Measurements from ENCODE around the gene IL17RA.

The IL17RA gene

DNA sequence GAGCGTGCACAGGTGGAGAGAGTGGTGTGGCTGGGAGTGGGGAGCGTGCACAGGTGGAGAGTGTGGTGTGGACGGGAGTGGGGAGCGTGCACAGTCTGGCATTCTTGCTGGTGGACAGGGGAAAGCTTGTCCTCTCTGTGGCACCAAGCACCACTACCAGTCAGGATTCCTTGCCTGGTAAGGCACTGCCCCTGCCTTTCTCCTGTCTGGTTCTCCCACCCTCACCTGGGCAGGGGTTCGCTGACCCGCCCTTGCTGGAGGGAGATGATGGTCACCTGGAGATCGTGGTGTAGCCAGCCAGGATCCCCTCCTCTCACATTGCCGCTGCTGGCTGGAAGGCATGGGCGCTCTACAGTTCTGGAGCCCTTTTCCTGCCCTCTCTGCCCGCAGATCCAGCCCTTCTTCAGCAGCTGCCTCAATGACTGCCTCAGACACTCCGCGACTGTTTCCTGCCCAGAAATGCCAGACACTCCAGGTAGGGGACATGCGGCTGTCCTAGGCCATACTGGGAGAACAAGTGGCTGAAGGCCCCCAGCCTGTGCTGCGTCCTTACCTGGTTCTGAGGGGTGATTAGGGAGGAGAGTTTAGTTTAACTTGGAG, 19.6 kb downstream of the IL17RA start:
- in situ Hi-C loops (cut with MboI; ENCODE audit: low sequenced_read_pairs) = no loop called here

DNA sequence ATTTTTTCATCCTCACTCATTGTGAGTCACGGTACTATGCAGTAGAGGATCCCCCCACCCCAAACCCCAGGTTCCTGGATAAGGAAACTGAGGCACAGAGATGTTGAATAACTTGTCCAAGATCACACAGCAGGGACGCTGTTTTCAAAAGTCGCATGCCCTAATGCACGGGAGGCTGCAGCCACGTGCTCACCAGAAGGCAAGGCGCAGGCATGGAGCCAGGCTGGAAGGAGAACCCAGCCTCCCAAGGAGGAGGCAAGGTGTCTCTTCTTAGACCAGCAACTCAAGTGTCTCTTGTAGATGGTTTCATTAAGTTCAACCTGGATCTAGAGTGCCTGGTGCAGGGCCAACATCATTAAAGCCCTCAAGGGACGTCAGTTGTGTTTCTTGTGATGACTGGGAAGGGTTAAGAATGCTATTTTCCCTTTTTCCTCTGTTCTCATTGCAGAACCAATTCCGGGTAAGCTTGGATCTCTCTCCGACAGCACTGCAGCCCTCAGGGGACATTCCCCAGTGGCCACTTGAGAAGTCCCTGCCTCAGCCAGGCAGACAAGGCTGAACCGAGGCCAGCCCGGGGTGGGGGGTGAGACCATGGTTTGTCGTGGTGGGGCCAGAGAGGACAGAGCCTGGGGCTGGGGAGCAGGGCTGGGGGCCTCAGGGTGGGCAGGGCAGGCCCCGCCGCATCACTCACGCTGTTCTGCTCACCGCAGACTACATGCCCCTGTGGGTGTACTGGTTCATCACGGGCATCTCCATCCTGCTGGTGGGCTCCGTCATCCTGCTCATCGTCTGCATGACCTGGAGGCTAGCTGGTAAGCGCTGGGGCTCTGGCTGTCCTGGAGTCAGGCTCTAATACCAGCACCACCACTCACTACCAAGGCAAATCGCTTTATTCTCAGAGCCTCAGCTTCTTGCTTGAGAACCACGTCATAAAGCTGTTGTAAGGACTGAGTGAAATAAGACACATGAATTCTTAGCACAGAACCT, 20.6 kb downstream of the IL17RA start:
- in situ Hi-C loops (cut with MboI; ENCODE audit: low sequenced_read_pairs) = no loop called here

DNA sequence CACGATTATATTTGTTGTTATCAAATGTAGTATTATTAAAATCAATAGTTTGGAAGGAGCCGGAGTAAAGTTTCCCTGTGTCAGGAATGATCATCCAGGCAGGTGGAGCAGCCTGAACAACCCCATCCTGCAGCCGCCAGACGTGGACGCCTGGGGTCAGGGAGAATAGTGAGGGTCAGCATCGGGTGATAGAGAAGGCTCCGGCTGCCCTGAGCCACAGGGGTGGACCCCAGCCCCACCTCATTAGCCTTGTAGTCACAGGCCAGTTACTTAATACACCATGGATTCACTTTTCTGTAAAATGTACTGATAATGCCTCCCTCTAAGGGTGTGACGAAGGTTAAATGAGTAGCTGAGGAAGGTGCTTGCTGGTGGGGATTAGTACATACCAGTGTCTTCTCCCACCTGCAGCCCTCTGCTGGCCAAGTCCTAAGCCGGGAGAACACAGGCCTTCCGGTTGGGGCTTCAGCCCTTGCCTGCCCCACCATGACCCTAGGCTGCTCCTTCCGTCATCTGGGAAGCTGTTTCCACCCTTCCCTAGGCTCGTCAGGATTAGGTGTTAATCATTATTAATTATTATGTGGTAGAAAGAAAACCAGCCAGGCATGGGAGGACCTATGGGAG, 21.5 kb downstream of the IL17RA start:
- in situ Hi-C loops (cut with MboI; ENCODE audit: low sequenced_read_pairs) = no loop called here

DNA sequence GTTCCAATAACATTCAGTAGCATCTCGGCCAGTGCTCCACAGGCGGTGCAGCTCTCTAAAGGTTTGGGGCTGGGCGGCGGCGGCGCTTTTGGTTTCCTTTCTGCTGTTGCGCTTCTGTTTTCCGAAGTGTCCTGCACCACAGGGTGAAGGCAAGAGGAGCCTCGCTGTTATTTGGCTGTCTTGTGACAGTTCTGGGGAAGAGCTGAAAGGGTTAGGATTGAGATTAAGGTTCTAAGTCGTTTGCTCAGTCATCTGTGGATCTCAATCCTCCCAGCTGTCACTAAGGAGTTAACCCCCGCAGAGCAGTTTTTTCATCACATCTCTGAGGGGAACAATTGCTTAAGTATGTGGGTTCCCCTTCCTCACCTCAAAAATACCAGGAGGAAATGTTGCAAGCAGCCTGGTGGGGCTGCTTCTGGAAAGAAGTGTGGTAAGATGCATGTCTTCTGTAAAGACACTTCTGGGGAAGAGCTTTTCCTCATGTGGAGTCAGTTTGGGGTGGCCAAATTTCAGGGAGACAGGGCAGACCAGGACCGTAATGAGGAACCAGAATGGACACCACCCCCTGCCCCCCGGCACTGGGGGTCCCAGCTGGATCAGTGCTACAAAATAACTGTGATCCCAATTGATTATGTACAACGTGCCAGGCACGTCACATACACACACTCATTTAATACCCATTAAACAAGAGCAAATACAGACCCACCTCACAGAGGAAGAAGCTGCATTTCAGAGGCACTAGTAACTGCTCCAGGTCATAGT, 22.2 kb downstream of the IL17RA start:
- in situ Hi-C loops (cut with MboI; ENCODE audit: low sequenced_read_pairs) = no loop called here

DNA sequence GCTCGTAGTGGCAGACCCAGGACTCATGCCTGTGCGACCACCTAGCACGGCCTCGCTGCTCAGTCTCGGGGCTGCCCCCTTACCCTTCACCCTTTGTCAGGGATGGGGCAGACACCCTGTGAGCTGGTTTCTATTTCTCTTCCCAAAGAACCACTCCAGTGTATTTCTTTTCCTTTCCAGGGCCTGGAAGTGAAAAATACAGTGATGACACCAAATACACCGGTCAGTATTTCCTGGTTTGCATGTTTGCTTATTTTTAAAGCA, 22.7 kb downstream of the IL17RA start:
- in situ Hi-C loops (cut with MboI; ENCODE audit: low sequenced_read_pairs) = no loop called here

DNA sequence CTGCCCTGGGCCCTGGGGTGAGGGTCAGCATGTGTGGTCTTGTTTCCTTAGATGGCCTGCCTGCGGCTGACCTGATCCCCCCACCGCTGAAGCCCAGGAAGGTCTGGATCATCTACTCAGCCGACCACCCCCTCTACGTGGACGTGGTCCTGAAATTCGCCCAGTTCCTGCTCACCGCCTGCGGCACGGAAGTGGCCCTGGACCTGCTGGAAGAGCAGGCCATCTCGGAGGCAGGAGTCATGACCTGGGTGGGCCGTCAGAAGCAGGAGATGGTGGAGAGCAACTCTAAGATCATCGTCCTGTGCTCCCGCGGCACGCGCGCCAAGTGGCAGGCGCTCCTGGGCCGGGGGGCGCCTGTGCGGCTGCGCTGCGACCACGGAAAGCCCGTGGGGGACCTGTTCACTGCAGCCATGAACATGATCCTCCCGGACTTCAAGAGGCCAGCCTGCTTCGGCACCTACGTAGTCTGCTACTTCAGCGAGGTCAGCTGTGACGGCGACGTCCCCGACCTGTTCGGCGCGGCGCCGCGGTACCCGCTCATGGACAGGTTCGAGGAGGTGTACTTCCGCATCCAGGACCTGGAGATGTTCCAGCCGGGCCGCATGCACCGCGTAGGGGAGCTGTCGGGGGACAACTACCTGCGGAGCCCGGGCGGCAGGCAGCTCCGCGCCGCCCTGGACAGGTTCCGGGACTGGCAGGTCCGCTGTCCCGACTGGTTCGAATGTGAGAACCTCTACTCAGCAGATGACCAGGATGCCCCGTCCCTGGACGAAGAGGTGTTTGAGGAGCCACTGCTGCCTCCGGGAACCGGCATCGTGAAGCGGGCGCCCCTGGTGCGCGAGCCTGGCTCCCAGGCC, 23.7 kb downstream of the IL17RA start:
- in situ Hi-C loops (cut with MboI; ENCODE audit: low sequenced_read_pairs) = no loop called here

DNA sequence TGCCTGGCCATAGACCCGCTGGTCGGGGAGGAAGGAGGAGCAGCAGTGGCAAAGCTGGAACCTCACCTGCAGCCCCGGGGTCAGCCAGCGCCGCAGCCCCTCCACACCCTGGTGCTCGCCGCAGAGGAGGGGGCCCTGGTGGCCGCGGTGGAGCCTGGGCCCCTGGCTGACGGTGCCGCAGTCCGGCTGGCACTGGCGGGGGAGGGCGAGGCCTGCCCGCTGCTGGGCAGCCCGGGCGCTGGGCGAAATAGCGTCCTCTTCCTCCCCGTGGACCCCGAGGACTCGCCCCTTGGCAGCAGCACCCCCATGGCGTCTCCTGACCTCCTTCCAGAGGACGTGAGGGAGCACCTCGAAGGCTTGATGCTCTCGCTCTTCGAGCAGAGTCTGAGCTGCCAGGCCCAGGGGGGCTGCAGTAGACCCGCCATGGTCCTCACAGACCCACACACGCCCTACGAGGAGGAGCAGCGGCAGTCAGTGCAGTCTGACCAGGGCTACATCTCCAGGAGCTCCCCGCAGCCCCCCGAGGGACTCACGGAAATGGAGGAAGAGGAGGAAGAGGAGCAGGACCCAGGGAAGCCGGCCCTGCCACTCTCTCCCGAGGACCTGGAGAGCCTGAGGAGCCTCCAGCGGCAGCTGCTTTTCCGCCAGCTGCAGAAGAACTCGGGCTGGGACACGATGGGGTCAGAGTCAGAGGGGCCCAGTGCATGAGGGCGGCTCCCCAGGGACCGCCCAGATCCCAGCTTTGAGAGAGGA, 24.5 kb downstream of the IL17RA start:
- in situ Hi-C loops (cut with MboI; ENCODE audit: low sequenced_read_pairs) = no loop called here

DNA sequence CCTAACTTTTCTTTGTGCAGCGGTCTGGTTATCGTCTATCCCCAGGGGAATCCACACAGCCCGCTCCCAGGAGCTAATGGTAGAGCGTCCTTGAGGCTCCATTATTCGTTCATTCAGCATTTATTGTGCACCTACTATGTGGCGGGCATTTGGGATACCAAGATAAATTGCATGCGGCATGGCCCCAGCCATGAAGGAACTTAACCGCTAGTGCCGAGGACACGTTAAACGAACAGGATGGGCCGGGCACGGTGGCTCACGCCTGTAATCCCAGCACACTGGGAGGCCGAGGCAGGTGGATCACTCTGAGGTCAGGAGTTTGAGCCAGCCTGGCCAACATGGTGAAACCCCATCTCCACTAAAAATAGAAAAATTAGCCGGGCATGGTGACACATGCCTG, 25.2 kb downstream of the IL17RA start:
- in situ Hi-C loops (cut with MboI; ENCODE audit: low sequenced_read_pairs) = no loop called here

DNA sequence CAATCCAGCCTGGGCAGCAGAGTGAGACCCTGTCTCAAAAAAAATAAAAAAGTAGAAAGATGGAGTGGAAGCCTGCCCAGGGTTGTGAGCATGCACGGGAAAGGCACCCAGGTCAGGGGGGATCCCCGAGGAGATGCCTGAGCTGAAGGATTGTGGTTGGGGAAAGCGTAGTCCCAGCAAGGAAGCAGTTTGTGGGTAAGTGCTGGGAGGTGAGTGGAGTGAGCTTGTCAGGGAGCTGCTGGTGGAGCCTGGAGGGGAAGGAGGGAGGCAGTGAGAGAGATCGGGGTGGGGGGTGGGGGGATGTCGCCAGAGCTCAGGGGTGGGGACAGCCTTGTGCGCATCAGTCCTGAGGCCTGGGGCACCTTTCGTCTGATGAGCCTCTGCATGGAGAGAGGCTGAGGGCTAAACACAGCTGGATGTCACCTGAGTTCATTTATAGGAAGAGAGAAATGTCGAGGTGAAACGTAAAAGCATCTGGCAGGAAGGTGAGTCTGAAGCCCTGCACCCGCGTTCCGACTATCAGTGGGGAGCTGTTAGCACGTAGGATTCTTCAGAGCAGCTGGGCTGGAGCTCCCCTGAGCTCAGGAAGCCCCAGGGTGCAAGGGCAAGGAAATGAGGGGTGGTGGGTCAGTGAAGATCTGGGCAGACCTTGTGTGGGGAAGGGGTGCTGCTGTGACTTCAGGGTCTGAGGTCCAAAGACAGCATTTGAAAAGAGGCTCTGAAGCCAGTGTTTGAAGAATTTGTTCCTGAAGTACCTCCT, 26.2 kb downstream of the IL17RA start:
- in situ Hi-C loops (cut with MboI; ENCODE audit: low sequenced_read_pairs) = no loop called here

DNA sequence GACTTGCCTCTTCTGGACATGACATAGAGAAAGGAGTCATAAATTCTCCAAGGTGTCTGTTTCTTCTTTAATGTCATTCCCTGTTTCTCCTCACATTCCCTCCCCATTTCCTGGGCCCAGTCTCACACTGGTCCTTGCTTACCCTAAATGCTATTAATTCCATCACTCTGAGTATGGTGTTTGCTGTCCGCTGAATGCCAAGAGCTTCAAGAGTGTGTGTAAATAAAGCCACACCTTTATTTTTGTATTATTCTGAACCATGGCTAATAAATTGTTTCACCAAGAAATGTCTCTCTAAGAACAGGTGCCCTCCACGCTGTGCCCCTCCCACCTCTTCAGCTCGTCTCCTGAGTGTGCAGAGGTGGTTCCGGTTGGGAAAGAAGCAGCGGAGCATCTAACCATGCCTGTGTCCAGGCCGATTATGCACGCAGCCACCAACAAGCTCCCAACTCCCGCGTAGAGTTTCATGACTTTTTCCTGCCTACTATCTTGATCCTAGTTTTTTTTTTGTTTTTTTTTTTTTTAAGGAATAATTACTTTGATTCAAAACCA, 27.8 kb downstream of the IL17RA start:
- in situ Hi-C loops (cut with MboI; ENCODE audit: low sequenced_read_pairs) = no loop called here

DNA sequence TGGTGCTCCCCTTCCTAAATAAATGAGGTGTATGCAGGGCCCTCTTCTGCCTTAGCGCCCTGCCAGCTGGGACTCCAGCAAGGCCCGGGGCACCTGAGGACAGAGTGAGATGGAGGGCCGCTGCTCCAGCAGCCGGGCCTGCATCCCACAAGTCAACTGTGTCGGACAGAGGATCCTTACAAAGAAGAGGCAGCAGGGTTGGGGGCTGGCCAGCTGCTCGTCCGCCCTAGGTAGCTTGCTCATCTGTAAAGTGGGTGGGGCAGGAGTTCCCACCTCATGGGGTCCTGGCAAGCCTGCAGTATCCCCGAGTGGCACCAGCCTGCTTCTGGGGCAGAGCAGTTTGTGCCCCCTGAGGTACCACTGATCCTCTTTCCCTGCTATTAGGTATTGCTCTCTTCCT, 28.8 kb downstream of the IL17RA start:
- in situ Hi-C loops (cut with MboI; ENCODE audit: low sequenced_read_pairs) = no loop called here

DNA sequence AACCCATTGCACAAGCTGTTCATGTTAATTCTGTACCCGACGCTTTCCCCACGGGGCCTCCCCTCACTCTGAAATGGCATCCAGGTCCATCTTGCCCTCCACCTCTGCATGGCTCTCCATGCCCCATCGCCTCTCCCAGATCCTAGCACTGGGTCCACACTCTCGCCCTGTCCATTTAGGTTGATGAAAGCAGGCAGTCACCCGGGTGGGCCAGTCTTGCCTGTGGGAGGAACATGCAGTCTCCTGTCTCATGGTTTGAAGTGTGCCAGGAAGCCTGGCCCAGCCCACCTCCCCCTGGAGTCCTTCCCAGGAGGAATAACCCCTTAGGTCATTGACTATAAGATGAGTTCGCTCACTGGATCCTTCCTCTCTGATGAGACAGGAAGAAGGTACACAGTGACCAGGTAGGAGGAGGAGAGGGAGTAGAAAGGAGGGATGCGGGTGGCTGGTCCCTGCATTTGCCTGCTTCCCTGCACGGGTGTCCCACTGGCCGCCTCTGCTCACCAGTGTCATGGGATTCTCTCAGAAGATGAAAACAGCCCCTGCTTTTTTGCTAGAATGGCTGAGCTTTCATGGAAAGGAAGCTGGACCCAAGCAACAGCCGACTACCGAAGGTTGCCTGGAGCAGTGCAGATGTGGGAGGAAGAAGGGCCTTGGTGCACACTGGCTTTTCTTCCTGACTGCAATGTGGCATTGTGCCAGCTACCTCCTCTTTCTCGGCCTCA, 29.5 kb downstream of the IL17RA start:
- in situ Hi-C loops (cut with MboI; ENCODE audit: low sequenced_read_pairs) = no loop called here

DNA sequence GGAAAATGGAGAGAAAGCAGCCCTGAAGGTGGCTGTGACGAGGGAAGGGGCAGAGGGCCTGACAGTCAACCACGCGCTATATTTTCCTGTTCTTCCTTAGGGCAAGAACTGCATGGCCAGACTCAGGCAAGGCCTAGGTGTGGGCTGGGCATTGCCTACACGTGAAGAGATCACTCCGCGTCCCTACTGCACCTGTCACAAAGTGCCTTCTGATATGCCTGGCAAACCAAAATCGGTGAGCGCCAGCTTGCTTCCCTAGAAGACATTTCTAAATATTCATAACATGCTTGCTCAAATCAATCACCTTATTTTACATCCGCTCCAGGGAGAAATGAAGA, 30.1 kb downstream of the IL17RA start:
- in situ Hi-C loops (cut with MboI; ENCODE audit: low sequenced_read_pairs) = no loop called here

DNA sequence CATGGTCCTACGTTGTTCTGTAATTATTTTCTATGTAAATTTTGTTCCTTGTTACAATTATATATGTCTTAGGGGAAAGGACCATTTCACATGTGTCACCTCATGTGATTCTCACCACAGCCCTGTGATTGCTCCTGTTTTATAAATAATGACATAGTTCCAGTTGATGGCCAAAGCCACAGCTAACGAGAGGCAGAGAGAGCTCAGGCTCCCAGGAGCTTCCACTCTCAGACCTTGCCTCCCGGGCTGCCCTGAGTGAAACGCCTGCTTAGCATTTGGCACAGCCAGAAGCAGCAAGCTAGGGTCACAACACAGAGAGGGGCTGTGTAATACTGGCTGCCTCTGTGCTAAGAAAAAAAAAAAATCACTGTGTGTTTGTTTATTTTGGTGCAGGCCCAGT, 30.4 kb downstream of the IL17RA start:
- in situ Hi-C loops (cut with MboI; ENCODE audit: low sequenced_read_pairs) = no loop called here

DNA sequence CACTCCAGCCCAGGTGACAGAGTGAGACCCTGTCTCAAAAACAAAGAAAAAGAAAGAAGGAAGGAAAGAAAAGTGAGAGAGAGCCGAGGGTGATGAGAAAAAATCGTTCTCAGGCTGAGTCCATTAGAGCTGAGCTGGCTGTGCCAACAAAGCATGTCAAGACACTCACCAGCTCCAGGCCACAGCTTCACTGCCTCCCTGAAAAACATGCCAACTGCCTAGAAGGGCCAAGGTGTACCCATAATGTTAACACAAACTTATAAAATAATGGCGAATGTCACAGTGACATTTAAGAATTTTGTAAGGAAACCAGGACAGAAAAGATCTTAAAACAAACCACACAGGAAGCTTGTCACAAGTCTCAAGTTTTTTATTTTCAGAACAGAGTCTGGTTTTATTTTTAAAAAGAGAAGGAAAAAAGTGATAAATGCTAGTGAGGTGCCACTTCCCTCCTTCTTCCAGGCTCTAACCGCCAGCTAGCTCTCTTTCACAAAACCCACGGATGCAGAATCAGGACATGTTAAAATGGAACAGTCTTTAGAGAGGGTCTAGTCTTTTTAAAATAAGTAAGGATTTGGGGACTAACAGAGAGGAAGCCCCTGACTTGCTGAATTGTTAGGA, 31.3 kb downstream of the IL17RA start:
- in situ Hi-C loops (cut with MboI; ENCODE audit: low sequenced_read_pairs) = no loop called here

DNA sequence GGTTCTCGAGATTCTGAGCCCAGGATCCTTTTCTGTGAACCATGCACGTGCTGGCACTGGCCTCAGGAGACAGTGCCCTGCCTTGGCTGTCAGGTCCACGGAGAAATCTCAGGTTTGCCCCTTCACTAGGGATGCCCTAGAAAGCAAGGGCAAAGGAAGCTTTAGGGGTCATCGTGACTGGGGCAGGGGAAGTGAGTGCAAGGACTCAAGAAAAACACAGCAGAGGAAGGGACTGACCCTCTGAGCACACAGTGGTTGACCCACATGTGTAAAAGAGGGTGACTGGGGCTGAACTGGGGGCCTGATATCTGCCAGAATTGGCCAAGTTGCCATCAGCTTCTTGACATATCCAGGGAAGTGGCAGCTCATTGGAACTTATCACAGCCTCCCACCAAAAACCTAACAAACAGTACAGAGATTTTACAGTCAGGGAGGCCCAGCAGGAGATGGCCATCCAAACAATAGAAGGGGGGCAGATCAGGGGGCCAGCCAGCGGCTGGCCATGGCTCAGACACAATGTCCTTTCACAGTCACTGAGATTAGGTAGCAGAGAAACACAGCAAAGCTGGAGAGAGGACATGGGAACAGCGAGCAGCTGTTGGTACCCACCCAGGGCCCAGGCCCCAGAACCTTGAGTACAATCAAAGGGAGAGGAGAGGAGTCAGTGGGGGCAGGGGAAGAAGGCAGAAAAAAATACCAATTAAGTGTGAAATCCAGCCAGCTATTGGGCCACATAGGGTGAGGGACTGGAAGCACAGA, 32.0 kb downstream of the IL17RA start:
- in situ Hi-C loops (cut with MboI; ENCODE audit: low sequenced_read_pairs) = no loop called here

DNA sequence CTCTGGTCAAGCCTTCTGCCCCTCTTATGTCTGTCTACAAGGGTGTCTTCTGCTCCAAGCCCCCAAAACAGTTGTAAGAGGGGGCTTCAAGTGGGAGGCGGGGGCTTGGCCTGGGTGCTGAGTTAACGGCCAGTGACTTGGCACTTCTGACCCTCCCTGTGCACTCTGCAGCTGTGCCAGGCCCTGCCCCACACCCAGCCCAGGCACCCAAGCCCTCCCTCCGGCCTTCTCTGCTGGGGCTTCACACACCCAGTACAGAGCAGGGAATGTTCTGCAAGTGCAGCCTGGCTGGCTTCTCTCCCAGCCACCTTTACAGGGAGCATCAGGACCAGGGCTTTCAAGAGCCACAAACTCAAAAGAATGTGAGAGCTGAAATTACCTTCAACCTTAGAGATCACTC, 32.6 kb downstream of the IL17RA start:
- in situ Hi-C loops (cut with MboI; ENCODE audit: low sequenced_read_pairs) = no loop called here
